Natural killer cell (primary cell): ENCODE data around the gene CIITA. TPM values are rescaled to one million over a fixed set of nuclear protein-coding genes. Genes with fewer than 3 reads are reported as not detected.

Source experiments
- ATAC-seq, 3 donors: fragments of 150-1000 bp in 2 of 3; fragments of 200-7000 bp in 1 of 3; cut with Tn5 transposase; 1 replicate in 1 of 3; 2 replicates in 2 of 3; pipeline ENCODE4 v1.10.0; 2021; ENCODE audit warnings: mild to moderate bottlenecking in 2 of 3, moderate library complexity in 2 of 3
- DNase-seq, 2 donors: peaks; one replicate each; pipeline versions ENCODE4 v3.0.0 to v3.0.0-alpha.2; 2013 to 2021; ENCODE audit warnings: mixed read lengths in 1 of 2
- H3K27ac ChIP-seq: one replicate; pipeline ENCODE4 v1.5.1; 2013; ENCODE audit warnings: mild to moderate bottlenecking, low read length
- H3K27me3 ChIP-seq: one replicate; pipeline ENCODE4 v1.6.1; 2013; ENCODE audit warnings: low read length; ENCODE audit not compliant: control insufficient read depth, insufficient read depth
- H3K36me3 ChIP-seq: one replicate; pipeline ENCODE4 v1.6.1; 2013; ENCODE audit warnings: low read length; ENCODE audit not compliant: control insufficient read depth, insufficient read depth
- H3K4me1 ChIP-seq: one replicate; pipeline ENCODE4 v1.6.1; 2013; ENCODE audit warnings: low read length; ENCODE audit not compliant: control insufficient read depth, insufficient read depth
- H3K4me3 ChIP-seq: one replicate; pipeline ENCODE4 v1.5.1; 2013; ENCODE audit warnings: low read length
- H3K9me3 ChIP-seq: one replicate; pipeline ENCODE4 v1.6.1; 2013; ENCODE audit warnings: low read length; ENCODE audit not compliant: control insufficient read depth, insufficient read depth
- H3K27ac Mint-ChIP-seq, 2 donors: one replicate each; pipeline ENCODE4 v1.8.0; 2022; ENCODE audit warnings: mild to moderate bottlenecking in 2 of 2, mixed read lengths in 2 of 2, moderate library complexity in 1 of 2
- H3K27me3 Mint-ChIP-seq, 2 donors: one replicate each; pipeline ENCODE4 v1.8.0; 2022; ENCODE audit warnings: low read depth in 2 of 2, mixed read lengths in 2 of 2
- H3K36me3 Mint-ChIP-seq: one replicate; pipeline ENCODE4 v1.8.0; 2022; ENCODE audit warnings: mixed read lengths
- H3K4me1 Mint-ChIP-seq, 2 donors: one replicate each; pipeline ENCODE4 v1.8.0; 2022; ENCODE audit warnings: mixed read lengths in 2 of 2
- H3K4me3 Mint-ChIP-seq: one replicate; pipeline ENCODE4 v1.8.0; 2022; ENCODE audit warnings: mild to moderate bottlenecking, moderate library complexity, mixed read lengths
- H3K9me3 Mint-ChIP-seq, 2 donors: one replicate each; pipeline ENCODE4 v1.8.0; 2022; ENCODE audit warnings: mixed read lengths in 2 of 2
- WGBS: methylation state at CpG from one replicate; pipeline ENCODE4 v1.1.7; 2013; ENCODE audit warnings: missing lambda C conversion rate; ENCODE audit not compliant: insufficient coverage; 5-methylcytosine and 5-hydroxymethylcytosine counted together
- intact Hi-C: fragments of 100-400 bp; cut with micrococcal nuclease; formaldehyde crosslinking; loops from one replicate; pipeline ENCODE4 v1.14.2; 2022
- total RNA-seq, 4 donors: library from RNA; stranded (reverse); fragments of 120-200 nt in 1 of 4; gene quantifications; one replicate each; pipeline versions ENCODE4 v1.2.3 to v1.2.4, GENCODE V29; 2013 to 2022
- TF ChIP-seq, protein P1 (sequence below): fragments of 200-600 bp; IDR thresholded peaks from one replicate; pipeline ENCODE4 v1.8.0; 2022; ENCODE audit warnings: antibody characterized with exemption

Gene CIITA
- total RNA-seq, 3 donors from 2014 or later (not counting 1 experiment from before 2014, with no cell fraction given) = 11.5 to 17.7 (median 14.4) TPM

DNA sequence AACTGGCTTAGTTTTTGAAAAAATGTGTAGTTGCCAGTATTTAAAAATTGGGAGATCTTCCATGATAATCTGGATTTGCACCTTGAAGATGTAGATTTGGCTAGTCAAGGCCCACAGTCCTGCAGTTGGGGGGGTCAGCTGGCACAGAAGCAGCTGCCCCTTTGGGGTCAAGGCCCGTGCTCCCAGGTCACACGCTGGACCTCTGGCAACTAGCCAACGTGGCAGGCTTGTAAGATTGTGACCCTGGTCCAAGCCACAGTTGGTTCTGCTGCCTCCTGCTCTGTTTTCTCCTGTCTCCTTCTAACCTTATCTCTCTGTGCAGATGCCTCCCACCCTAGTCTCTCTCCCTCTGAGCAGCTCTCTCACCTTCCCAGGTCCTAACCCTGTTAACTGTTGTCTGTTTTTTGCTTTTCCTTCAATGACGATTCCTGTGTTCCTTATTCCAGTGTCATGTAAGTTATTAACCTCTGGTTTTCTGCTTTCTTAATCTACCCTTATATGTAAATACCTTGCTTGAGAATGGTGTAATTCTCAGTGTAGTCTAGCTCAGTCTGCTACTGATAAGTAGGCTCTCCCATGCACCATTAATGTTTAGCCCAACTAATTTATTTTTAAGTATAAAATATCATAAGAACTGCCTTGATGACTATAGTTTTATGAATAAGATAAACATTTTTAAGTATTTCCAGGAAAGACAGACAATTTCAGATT is 95.3 kb downstream of the CIITA start:
- TF ChIP-seq, protein P1, sequence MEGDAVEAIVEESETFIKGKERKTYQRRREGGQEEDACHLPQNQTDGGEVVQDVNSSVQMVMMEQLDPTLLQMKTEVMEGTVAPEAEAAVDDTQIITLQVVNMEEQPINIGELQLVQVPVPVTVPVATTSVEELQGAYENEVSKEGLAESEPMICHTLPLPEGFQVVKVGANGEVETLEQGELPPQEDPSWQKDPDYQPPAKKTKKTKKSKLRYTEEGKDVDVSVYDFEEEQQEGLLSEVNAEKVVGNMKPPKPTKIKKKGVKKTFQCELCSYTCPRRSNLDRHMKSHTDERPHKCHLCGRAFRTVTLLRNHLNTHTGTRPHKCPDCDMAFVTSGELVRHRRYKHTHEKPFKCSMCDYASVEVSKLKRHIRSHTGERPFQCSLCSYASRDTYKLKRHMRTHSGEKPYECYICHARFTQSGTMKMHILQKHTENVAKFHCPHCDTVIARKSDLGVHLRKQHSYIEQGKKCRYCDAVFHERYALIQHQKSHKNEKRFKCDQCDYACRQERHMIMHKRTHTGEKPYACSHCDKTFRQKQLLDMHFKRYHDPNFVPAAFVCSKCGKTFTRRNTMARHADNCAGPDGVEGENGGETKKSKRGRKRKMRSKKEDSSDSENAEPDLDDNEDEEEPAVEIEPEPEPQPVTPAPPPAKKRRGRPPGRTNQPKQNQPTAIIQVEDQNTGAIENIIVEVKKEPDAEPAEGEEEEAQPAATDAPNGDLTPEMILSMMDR = no peak
- Mint-ChIP-seq H3K36me3 (no peaks in the 10 kb centered on the region), H3K4me1 (no peaks in the 10 kb centered on the region), H3K27me3 (no peaks in the 10 kb centered on the region), H3K27ac (no peak overlapping the region), H3K9me3 (no peaks in the 10 kb centered on the region), H3K4me3 (no peak overlapping the region)
- intact Hi-C loops = loop anchor here (2.0 kb wide), 1 partner anchor 385 kb away; no protein-coding TSS in a partner anchor
- DNase-seq (no peak), ATAC-seq (no peak)
- H3K4me1 ChIP-seq = no peaks in the 10 kb centered on the region
- H3K4me3 ChIP-seq = no peak overlapping the region
- WGBS = 76% methylated on average over 4 of the region's 4 CpGs
- H3K36me3 ChIP-seq = peaks cover 26% of the 10 kb centered on the region
- no peak overlapping the region for H3K27ac ChIP-seq
- no peaks in the 10 kb centered on the region for H3K9me3 ChIP-seq
- H3K27me3 ChIP-seq = no peaks in the 10 kb centered on the region

- no peaks in the 10 kb centered on the region for H3K9me3 Mint-ChIP-seq
- no peaks in the 10 kb centered on the region for H3K36me3 Mint-ChIP-seq
- H3K27ac Mint-ChIP-seq = no peak overlapping the region
Observed at GRCh38 chr16:10972819-10973464, 95.9 kb downstream of the CIITA start.

DNA sequence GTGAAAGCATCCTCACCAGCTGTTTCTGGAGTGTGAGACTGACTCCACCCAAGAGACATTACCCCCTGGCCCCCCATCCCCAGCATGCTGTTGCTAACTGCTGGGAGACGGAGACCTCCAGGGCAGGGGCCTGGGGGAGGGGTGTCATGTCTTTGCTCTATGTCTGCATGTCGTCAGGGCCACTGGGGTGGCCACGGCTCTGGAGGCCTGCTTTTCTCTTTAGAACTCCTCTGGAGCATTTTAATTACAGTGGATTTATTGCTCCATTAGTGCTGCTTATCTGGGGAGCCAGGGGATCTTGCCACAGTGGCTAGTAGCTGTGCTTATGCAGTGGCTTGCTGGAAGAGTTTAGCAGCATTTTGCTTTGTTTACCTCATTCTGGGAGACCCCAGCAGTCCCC is 99.6 kb downstream of the CIITA start:
- Mint-ChIP-seq H3K4me3 (no peak overlapping the region), H3K27ac (no peak overlapping the region), H3K36me3 (no peaks in the 10 kb centered on the region), H3K27me3 (no peaks in the 10 kb centered on the region), H3K4me1 (no peaks in the 10 kb centered on the region), H3K9me3 (no peaks in the 10 kb centered on the region)
- Histone ChIP-seq H3K27me3 (no peaks in the 10 kb centered on the region), H3K36me3 (peaks cover 32% of the 10 kb centered on the region), H3K4me1 (no peaks in the 10 kb centered on the region), H3K9me3 (no peaks in the 10 kb centered on the region), H3K27ac (no peak overlapping the region), H3K4me3 (no peak overlapping the region)
- no peak for ATAC-seq
- intact Hi-C loops = no loop called here
- no peak for DNase-seq
- 92% methylated on average over 3 of the region's 3 CpGs for WGBS
- TF ChIP-seq, protein P1 = no peak

More at GRCh38 chr16:10972819-10973464, 95.9 kb downstream of the CIITA start:
- Histone ChIP-seq H3K4me1 (no peaks in the 10 kb centered on the region), H3K27me3 (no peaks in the 10 kb centered on the region), H3K9me3 (no peaks in the 10 kb centered on the region), H3K36me3 (peaks cover 29% of the 10 kb centered on the region), H3K27ac (no peak overlapping the region), H3K4me3 (no peak overlapping the region)
- WGBS = 91% methylated on average over 12 of the region's 12 CpGs
- H3K4me3 Mint-ChIP-seq = no peak overlapping the region
- TF ChIP-seq, protein P1 = no peak
- intact Hi-C loops = loop anchor here (2.0 kb wide), 1 partner anchor 384 kb away; no protein-coding TSS in a partner anchor
- no peaks in the 10 kb centered on the region for H3K27me3 Mint-ChIP-seq
- H3K4me1 Mint-ChIP-seq = no peaks in the 10 kb centered on the region
- DNase-seq (no peak), ATAC-seq (no peak)
